Measurements from ENCODE around the gene NLGN4X.

Gene NLGN4X

GRCh38 chrX:6228720-6229119 lies at the start of gene NLGN4X:
NLGN4X (minus strand) TSS chrX:6228867; CDS start chrX:6151466, 77,401 bp downstream.
- DNase-seq: no peak

GRCh38 chrX:6266041-6266440 lies 37.4 kb upstream of the NLGN4X start:
- DNase-seq: no peak

- DNase-seq: no peak
These were observed 34.3 kb upstream of the NLGN4X start for GRCh38 chrX:6262959-6263358.

- DNase-seq: no peak
These were observed 28.4 kb upstream of the NLGN4X start for GRCh38 chrX:6257025-6257424.

GRCh38 chrX:6244666-6245065 lies 16.0 kb upstream of the NLGN4X start:
- no peak for DNase-seq

- no peak for DNase-seq
These were observed 9.9 kb upstream of the NLGN4X start for GRCh38 chrX:6238576-6238975.

- no peak for DNase-seq
These were observed 732 bp downstream of the NLGN4X start for GRCh38 chrX:6227935-6228334.

GRCh38 chrX:6227453-6227835 lies 1.2 kb downstream of the NLGN4X start:
- DNase-seq: no peak

GRCh38 chrX:6226596-6227452 lies 1.8 kb downstream of the NLGN4X start:
- DNase-seq: no peak

GRCh38 chrX:6225911-6226595 lies 2.6 kb downstream of the NLGN4X start:
- DNase-seq: no peak

- no peak for DNase-seq
These were observed 3.3 kb downstream of the NLGN4X start for GRCh38 chrX:6225288-6225910.

- DNase-seq: no peak
These were observed 5.2 kb downstream of the NLGN4X start for GRCh38 chrX:6223516-6223915.

- no peak for DNase-seq
These were observed 18.4 kb downstream of the NLGN4X start for GRCh38 chrX:6210230-6210629.

- no peak for DNase-seq
These were observed 25.0 kb downstream of the NLGN4X start for GRCh38 chrX:6203462-6204215.

GRCh38 chrX:6199486-6199885 lies 29.2 kb downstream of the NLGN4X start:
- DNase-seq: no peak

- DNase-seq: no peak
These were observed 41.4 kb downstream of the NLGN4X start for GRCh38 chrX:6187256-6187655.

GRCh38 chrX:6184900-6185515 lies 43.7 kb downstream of the NLGN4X start:
- no peak for DNase-seq

GRCh38 chrX:6175914-6176313 lies 52.8 kb downstream of the NLGN4X start:
- no peak for DNase-seq

- no peak for DNase-seq
These were observed 58.2 kb downstream of the NLGN4X start for GRCh38 chrX:6170424-6170823.

- no peak for DNase-seq
These were observed 59.3 kb downstream of the NLGN4X start for GRCh38 chrX:6169407-6169806.

- no peak for DNase-seq
These were observed 64.9 kb downstream of the NLGN4X start for GRCh38 chrX:6163721-6164120.

GRCh38 chrX:6159468-6159867 lies 69.2 kb downstream of the NLGN4X start:
- DNase-seq: no peak

- no peak for DNase-seq
These were observed 76.7 kb downstream of the NLGN4X start for GRCh38 chrX:6151971-6152370.
